Activated CD4-positive, alpha-beta T cell treated with anti-CD3 and anti-CD28 coated beads for 36 hours (primary cell): ENCODE measurements around the gene CLDN7. TPM values are rescaled to one million over a fixed set of nuclear protein-coding genes. Genes with fewer than 3 reads are reported as not detected.

ENCODE experiments used
- ATAC-seq: fragments of 200-7000 bp; cut with Tn5 transposase; one replicate; pipeline ENCODE4 v1.10.0; 2021; ENCODE audit warnings: mild to moderate bottlenecking, moderate library complexity
- CTCF ChIA-PET: fragments of 350-600 bp; sonication (Branson Sonifier 250); formaldehyde crosslinking; loops from one replicate; lab custom pipeline; 2021; ENCODE audit warnings: antibody characterized with exemption; lab: Charles Lee
- POLR2A ChIA-PET: fragments of 350-600 bp; sonication (Branson Sonifier 250); formaldehyde crosslinking; loops from one replicate; lab custom pipeline; 2021; ENCODE audit warnings: antibody characterized with exemption, inconsistent platforms; lab: Charles Lee
- DNase-seq: peaks from one replicate; pipeline ENCODE4 v3.0.0-alpha.2; 2020
- H3K27ac Mint-ChIP-seq: one replicate; pipeline ENCODE4 v1.8.0; 2021; ENCODE audit warnings: mixed read lengths
- H3K27me3 Mint-ChIP-seq: one replicate; pipeline ENCODE4 v1.8.0; 2021; ENCODE audit warnings: mixed read lengths
- H3K36me3 Mint-ChIP-seq: one replicate; pipeline ENCODE4 v1.8.0; 2021; ENCODE audit warnings: low read depth, mixed read lengths
- H3K4me1 Mint-ChIP-seq: one replicate; pipeline ENCODE4 v1.8.0; 2021; ENCODE audit warnings: mixed read lengths
- H3K4me3 Mint-ChIP-seq: one replicate; pipeline ENCODE4 v1.8.0; 2021; ENCODE audit warnings: mild to moderate bottlenecking, moderate library complexity, mixed read lengths
- H3K9me3 Mint-ChIP-seq: one replicate; pipeline ENCODE4 v1.8.0; 2021; ENCODE audit warnings: low read depth, mixed read lengths
- intact Hi-C, 2 experiments: fragments of 100-400 bp; cut with DNase I in 1 of 2; cut with micrococcal nuclease in 1 of 2; formaldehyde crosslinking; loops; one replicate each; pipeline versions ENCODE4 v1.14.2 to v1.15.1; 2022 to 2024; cut with DNase I, micrococcal nuclease
- total RNA-seq, 2 experiments: library from RNA; stranded (reverse); gene quantifications; one replicate each; pipeline ENCODE4 v1.2.3, GENCODE V29; 2021

CLDN7 gene
- total RNA-seq, 2 experiments from 2014 or later, result 0.53 to 0.72 TPM

- H3K27ac Mint-ChIP-seq, result no peak overlapping the region
- DNase-seq (no peak), ATAC-seq (no peak)
- H3K4me3 Mint-ChIP-seq, result no peak overlapping the region
- CTCF ChIA-PET, result interaction anchor here (1.2 to 2.5 kb wide), 2 partner anchors 11 to 13 kb away, joined by 3 to 12 read pairs; no protein-coding TSS in a partner anchor
- POLR2A ChIA-PET, result interaction anchor here (1.2 kb wide), 1 partner anchor 28 kb away, joined by 3 read pairs; no protein-coding TSS in a partner anchor
- no peaks in the 10 kb centered on the region for H3K9me3 Mint-ChIP-seq
- no peaks in the 10 kb centered on the region for H3K36me3 Mint-ChIP-seq
- peaks cover 17% of the 10 kb centered on the region for H3K27me3 Mint-ChIP-seq
- intact Hi-C loops, result no loop called here
- H3K4me1 Mint-ChIP-seq, result peaks cover 17% of the 10 kb centered on the region
Observed at GRCh38 chr17:7285679-7286078, 23.4 kb upstream of the CLDN7 start.

DNA sequence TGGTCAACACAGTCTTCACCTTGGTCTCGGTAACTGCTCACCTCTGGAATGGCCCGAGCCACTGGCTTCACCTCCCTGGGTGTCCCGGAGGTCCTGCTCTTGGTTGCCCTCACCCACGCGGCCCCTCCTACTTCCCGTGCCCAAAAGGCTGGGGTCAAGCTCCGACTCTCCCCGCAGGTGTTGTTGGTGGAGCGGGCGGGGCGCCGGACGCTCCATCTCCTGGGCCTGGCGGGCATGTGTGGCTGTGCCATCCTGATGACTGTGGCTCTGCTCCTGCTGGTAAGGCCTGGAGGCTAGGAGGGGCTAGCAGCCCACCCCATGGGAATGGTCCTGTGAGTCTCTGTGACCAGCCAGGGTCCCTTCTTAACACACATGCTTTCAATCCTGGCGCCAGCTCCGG is 22.6 kb upstream of the CLDN7 start:
- H3K9me3 Mint-ChIP-seq, result no peaks in the 10 kb centered on the region
- peaks cover 21% of the 10 kb centered on the region for H3K4me1 Mint-ChIP-seq
- H3K27me3 Mint-ChIP-seq, result peaks cover 17% of the 10 kb centered on the region
- DNase-seq (no peak), ATAC-seq (no peak)
- no peaks in the 10 kb centered on the region for H3K36me3 Mint-ChIP-seq
- intact Hi-C loops, result no loop called here
- CTCF ChIA-PET, result interaction anchor here (1.2 to 1.3 kb wide), 2 partner anchors 11 to 14 kb away, joined by 3 to 9 read pairs; no protein-coding TSS in a partner anchor
- POLR2A ChIA-PET, result no interaction called here
- H3K27ac Mint-ChIP-seq, result no peak overlapping the region
- no peak overlapping the region for H3K4me3 Mint-ChIP-seq

DNA sequence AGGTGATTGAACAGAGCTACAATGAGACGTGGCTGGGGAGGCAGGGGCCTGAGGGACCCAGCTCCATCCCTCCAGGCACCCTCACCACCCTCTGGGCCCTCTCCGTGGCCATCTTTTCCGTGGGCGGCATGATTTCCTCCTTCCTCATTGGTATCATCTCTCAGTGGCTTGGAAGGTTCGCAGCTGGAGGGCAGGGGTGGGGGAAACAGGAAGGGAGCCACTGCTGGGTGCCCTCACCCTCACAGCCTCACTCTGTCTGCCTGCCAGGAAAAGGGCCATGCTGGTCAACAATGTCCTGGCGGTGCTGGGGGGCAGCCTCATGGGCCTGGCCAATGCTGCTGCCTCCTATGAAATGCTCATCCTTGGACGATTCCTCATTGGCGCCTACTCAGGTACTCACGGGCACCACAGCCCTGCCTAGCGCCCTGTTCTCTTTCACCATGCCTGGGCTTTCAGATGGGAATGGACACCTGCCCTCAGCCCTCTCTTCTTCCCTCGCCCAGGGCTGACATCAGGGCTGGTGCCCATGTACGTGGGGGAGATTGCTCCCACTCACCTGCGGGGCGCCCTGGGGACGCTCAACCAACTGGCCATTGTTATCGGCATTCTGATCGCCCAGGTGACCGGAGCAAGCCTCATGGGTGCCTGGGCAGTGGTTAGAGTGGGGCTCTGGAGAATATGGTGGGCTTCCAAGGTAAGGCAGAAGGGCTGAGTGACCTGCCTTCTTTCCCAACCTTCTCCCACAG is 21.4 kb upstream of the CLDN7 start:
- CTCF ChIA-PET, result interaction anchor here (0.5 to 5.9 kb wide), 7 partner anchors 13 to 851 kb away, joined by 3 to 45 read pairs (median 4); no protein-coding TSS in a partner anchor

GRCh38 chr17:7282752-7283321 is 20.6 kb upstream of the CLDN7 start:
- H3K27me3 Mint-ChIP-seq, result peaks cover 17% of the 10 kb centered on the region
- ChIA-PET POLR2A (interaction anchor here (0.6 kb wide), 2 partner anchors 176 to 293 kb away, joined by 3 read pairs; no protein-coding TSS in a partner anchor), CTCF (interaction anchor here (0.5 to 5.9 kb wide), 10 partner anchors 13 to 852 kb away, joined by 3 to 45 read pairs (median 3); partner anchors contain the start of gene PHF23)
- DNase-seq, result peak; percentile 28
- intact Hi-C loops, result no loop called here
- no peaks in the 10 kb centered on the region for H3K36me3 Mint-ChIP-seq
- no peak overlapping the region for H3K4me3 Mint-ChIP-seq
- H3K9me3 Mint-ChIP-seq, result no peaks in the 10 kb centered on the region
- ATAC-seq, result no peak
- no peak overlapping the region for H3K27ac Mint-ChIP-seq
- H3K4me1 Mint-ChIP-seq, result peaks cover 21% of the 10 kb centered on the region

More for the DNA sequence above, 21.4 kb upstream of the CLDN7 start:
- no peaks in the 10 kb centered on the region for H3K36me3 Mint-ChIP-seq
- no peak for DNase-seq
- POLR2A ChIA-PET, result interaction anchor here (0.6 kb wide), 2 partner anchors 63 to 292 kb away, joined by 3 read pairs; no protein-coding TSS in a partner anchor
- H3K4me3 Mint-ChIP-seq, result no peak overlapping the region
- ATAC-seq, result no peak
- intact Hi-C loops, result no loop called here
- H3K9me3 Mint-ChIP-seq, result no peaks in the 10 kb centered on the region
- H3K27me3 Mint-ChIP-seq, result peaks cover 17% of the 10 kb centered on the region
- no peak overlapping the region for H3K27ac Mint-ChIP-seq
- peaks cover 21% of the 10 kb centered on the region for H3K4me1 Mint-ChIP-seq

GRCh38 chr17:7281953-7282751 is 19.9 kb upstream of the CLDN7 start:
- POLR2A ChIA-PET, result interaction anchor here (0.6 kb wide), 1 partner anchor 177 kb away, joined by 3 read pairs; no protein-coding TSS in a partner anchor
- H3K4me1 Mint-ChIP-seq, result peaks cover 21% of the 10 kb centered on the region
- ATAC-seq, result no peak
- DNase-seq, result peak; percentile 24
- intact Hi-C loops, result loop anchor here (1.0 to 2.0 kb wide), 15 partner anchors 25 to 279 kb away; partner anchors contain the start of genes ACAP1 (in 1 of the 2), DVL2 (in 1 of the 2), EIF5A (in 1 of the 2) and ELP5 (in 1 of the 2)
- H3K27ac Mint-ChIP-seq, result no peak overlapping the region
- no peaks in the 10 kb centered on the region for H3K36me3 Mint-ChIP-seq
- H3K9me3 Mint-ChIP-seq, result no peaks in the 10 kb centered on the region
- H3K27me3 Mint-ChIP-seq, result peaks cover 17% of the 10 kb centered on the region
- H3K4me3 Mint-ChIP-seq, result peak overlapping the region; percentile 70
- CTCF ChIA-PET, result interaction anchor here (0.6 to 5.9 kb wide), 10 partner anchors 9 to 482 kb away, joined by 3 to 45 read pairs (median 3); partner anchors contain the start of gene PHF23

DNA sequence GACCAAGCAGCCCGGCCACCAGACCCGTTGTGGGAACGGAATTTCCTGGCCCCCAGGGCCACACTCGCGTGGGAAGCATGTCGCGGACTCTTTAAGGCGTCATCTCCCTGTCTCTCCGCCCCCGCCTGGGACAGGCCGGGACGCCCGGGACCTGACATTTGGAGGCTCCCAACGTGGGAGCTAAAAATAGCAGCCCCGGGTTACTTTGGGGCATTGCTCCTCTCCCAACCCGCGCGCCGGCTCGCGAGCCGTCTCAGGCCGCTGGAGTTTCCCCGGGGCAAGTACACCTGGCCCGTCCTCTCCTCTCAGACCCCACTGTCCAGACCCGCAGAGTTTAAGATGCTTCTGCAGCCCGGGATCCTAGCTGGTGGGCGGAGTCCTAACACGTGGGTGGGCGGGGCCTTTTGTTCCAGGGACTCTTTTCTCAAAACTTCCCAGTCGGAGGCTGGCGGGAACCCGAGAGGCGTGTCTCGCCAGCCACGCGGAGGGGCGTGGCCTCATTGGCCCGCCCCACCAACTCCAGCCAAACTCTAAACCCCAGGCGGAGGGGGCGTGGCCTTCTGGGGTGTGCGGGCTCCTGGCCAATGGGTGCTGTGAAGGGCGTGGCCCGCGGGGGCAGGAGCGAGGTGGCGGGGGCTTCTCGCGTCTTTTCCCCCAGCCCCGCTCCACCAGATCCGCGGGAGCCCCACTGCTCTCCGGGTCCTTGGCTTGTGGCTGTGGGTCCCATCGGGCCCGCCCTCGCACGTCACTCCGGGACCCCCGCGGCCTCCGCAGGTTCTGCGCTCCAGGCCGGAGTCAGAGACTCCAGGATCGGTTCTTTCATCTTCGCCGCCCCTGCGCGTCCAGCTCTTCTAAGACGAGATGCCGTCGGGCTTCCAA is 19.0 kb upstream of the CLDN7 start, which contains the start of gene SLC2A4:
SLC2A4 (plus strand) TSS at position 645 of the 879 bp plus-strand sequence; CDS start at position 862, 217 bp downstream.
- H3K4me1 Mint-ChIP-seq, result peaks cover 21% of the 10 kb centered on the region
- peak; percentile 87 for ATAC-seq
- no peak within 1 kb of the TSS for H3K27ac Mint-ChIP-seq
- CTCF ChIA-PET, result interaction anchor here (0.7 to 5.9 kb wide), 15 partner anchors 10 to 279 kb away, joined by 3 to 45 read pairs (median 3); partner anchors contain the start of genes ACAP1, NEURL4 and NLGN2
- DNase-seq, result peak; percentile 96
- no peaks in the 10 kb centered on the region for H3K9me3 Mint-ChIP-seq
- peaks cover 17% of the 10 kb centered on the region for H3K27me3 Mint-ChIP-seq
- no peaks in the 10 kb centered on the region for H3K36me3 Mint-ChIP-seq
- POLR2A ChIA-PET, result interaction anchor here (0.5 to 1.0 kb wide), 2 partner anchors 17 to 32 kb away, joined by 4 read pairs; no protein-coding TSS in a partner anchor
- intact Hi-C loops, result loop anchor here (1.0 to 2.0 kb wide), 15 partner anchors 26 to 280 kb away; partner anchors contain the start of genes ACAP1 (in 1 of the 2), DVL2 (in 1 of the 2), EIF5A (in 1 of the 2) and ELP5 (in 1 of the 2)
- H3K4me3 Mint-ChIP-seq, result peak within 1 kb of the TSS; percentile 70

DNA sequence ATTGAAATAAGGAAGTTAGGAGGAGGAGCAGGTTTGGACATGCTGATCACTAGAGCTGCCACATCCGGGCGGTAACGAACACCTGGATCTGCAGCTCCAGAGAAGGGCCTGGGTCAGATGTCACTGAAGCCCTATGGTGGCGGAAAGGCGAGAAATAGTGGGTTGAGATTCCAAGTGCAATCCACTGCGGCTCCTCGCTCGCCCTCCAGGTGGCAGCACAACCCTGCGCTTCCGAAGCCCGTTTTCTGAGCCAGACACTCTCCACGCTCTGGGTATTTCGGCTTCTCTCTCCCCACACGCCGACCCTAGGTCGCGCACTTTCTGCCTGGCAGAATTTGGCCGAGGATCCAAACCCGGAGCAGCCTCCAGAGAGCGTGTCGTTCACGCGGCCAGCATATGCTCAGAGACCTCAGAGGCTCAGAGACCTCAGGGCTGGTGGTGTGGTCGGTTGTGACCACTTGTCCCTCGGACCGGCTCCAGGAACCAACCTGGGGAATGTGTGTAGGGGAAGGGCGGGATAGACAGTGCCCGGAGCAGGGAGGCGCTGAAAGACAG is 18.3 kb upstream of the CLDN7 start:
- no peak overlapping the region for H3K27ac Mint-ChIP-seq

GRCh38 chr17:7279448-7279847 is 17.2 kb upstream of the CLDN7 start:
- POLR2A ChIA-PET, result no interaction called here
- peaks cover 17% of the 10 kb centered on the region for H3K27me3 Mint-ChIP-seq

More for the DNA sequence above, 18.3 kb upstream of the CLDN7 start:
- Mint-ChIP-seq H3K36me3 (no peaks in the 10 kb centered on the region), H3K27me3 (peaks cover 17% of the 10 kb centered on the region), H3K4me3 (peak overlapping the region; percentile 70), H3K9me3 (no peaks in the 10 kb centered on the region), H3K4me1 (peaks cover 21% of the 10 kb centered on the region)
- ChIA-PET CTCF (interaction anchor here (0.6 to 5.9 kb wide), 17 partner anchors 16 to 935 kb away, joined by 3 to 45 read pairs (median 3); partner anchors contain the start of genes NEURL4 and NLGN2), POLR2A (interaction anchor here (0.5 to 1.0 kb wide), 2 partner anchors 16 to 33 kb away, joined by 4 read pairs; no protein-coding TSS in a partner anchor)
- DNase-seq, result peak; percentile 92
- intact Hi-C loops, result loop anchor here (1.0 to 2.0 kb wide), 20 partner anchors 16 to 309 kb away; partner anchors contain the start of genes EIF5A (in 2 of the 2), ACAP1 (in 1 of the 2), DVL2 (in 1 of the 2) and ELP5 (in 1 of the 2)
- peak; percentile 84 for ATAC-seq

DNA sequence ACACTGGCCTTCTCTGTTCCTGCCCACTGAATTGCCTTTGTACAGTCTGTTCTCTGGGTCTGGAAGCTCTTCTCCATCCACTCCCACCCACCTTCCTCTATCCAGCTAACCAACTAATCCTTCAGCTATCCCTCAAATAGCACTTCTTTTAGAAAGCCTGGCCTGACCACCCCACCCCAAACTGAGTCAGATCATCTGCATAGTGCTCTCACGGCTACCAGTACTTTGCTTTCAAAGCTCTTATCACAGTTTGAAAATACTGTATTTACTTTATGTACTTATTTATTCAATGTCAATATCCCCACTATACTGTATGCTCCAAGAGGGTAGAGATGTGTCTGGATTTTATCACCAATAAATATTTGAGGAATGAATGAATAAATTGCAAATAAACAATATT is 4.5 kb upstream of the CLDN7 start:
- peaks cover 24% of the 10 kb centered on the region for H3K27me3 Mint-ChIP-seq
- no peak for ATAC-seq
- CTCF ChIA-PET, result interaction anchor here (0.9 to 2.1 kb wide), 3 partner anchors 30 to 221 kb away, joined by 3 to 11 read pairs (median 4); no protein-coding TSS in a partner anchor
- H3K36me3 Mint-ChIP-seq, result no peaks in the 10 kb centered on the region
- no peak for DNase-seq
- no peaks in the 10 kb centered on the region for H3K9me3 Mint-ChIP-seq
- POLR2A ChIA-PET, result no interaction called here
- no peak overlapping the region for H3K4me3 Mint-ChIP-seq
- no peak overlapping the region for H3K27ac Mint-ChIP-seq
- H3K4me1 Mint-ChIP-seq, result peaks cover 20% of the 10 kb centered on the region
- intact Hi-C loops, result no loop called here

More at GRCh38 chr17:7279448-7279847, 17.2 kb upstream of the CLDN7 start:
- no peak for ATAC-seq
- CTCF ChIA-PET, result interaction anchor here (0.6 to 5.9 kb wide), 2 partner anchors 17 to 26 kb away, joined by 3 to 45 read pairs; no protein-coding TSS in a partner anchor
- Mint-ChIP-seq H3K4me3 (no peak overlapping the region), H3K36me3 (no peaks in the 10 kb centered on the region), H3K27ac (no peak overlapping the region), H3K4me1 (peaks cover 21% of the 10 kb centered on the region), H3K9me3 (no peaks in the 10 kb centered on the region)
- no peak for DNase-seq
- intact Hi-C loops, result no loop called here
